HK-2 (cell line): Measurements from ENCODE around the gene NCS1.

Experiments
- DNase-seq: peaks from one replicate; pipeline ENCODE4 v3.0.0-alpha.2; 2018; ENCODE audit not compliant: unreplicated experiment

The NCS1 gene

GRCh38 chr9:130147910-130148309 lies 24.3 kb upstream of the NCS1 start:
- no peak for DNase-seq

- DNase-seq, result no peak
Measured at GRCh38 chr9:130149031-130149430, 23.2 kb upstream of the NCS1 start.

GRCh38 chr9:130149654-130150286 lies 22.4 kb upstream of the NCS1 start:
- no peak for DNase-seq

DNA sequence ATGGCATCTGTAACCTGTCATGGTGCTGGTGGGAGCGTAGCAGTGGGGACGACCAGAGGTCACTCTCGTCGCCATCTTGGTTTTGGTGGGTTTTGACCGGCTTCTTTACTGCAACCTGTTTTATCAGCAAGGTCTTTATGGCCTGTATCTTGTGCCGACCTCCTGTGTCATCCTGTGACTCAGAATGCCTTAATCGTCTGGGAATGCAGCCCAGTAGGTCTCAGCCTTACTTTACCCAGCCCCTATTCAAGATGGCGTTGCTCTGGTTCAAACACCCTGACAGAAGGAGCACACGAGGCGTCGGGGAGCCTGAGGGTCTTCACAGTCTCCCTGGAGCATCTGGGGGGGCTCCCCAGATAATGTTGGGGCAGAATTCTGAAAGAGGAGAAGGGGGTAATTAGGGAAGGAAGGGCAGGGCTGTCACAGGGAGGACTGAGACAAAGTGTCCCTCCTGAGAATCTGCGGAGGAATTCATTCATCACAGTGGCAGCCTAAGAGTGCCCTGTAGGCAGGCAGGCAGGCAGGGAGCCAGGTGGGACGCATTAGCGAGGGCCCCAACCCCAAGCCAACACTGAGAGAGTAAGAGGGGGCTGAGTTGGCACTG lies 21.3 kb upstream of the NCS1 start:
- peak; percentile 35 for DNase-seq

- no peak for DNase-seq
Measured at GRCh38 chr9:130154816-130155215, 17.4 kb upstream of the NCS1 start.

GRCh38 chr9:130155647-130156046 lies 16.6 kb upstream of the NCS1 start:
- no peak for DNase-seq

GRCh38 chr9:130156672-130157071 lies 15.5 kb upstream of the NCS1 start:
- DNase-seq, result no peak

DNA sequence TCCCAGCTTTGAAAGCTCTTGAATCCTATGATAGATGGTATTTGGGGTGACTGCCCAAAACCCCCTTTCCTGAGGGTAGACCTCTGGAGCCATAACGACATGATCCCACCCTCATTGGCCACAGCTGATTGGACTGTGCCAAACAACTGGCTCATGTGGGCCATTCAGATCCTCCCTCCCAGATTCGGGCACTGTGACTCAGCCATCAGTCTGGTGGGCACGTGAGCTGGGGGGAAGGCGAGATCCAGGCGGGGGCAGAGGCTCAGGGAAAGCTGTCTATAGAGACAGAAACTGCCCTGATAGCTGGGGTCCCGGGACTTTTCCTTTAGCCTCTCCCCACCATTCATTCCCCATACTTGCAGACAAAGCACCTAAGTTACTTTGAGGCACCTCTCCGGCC lies 15.1 kb upstream of the NCS1 start:
- no peak for DNase-seq

GRCh38 chr9:130158001-130158400 lies 14.2 kb upstream of the NCS1 start:
- DNase-seq, result no peak

DNA sequence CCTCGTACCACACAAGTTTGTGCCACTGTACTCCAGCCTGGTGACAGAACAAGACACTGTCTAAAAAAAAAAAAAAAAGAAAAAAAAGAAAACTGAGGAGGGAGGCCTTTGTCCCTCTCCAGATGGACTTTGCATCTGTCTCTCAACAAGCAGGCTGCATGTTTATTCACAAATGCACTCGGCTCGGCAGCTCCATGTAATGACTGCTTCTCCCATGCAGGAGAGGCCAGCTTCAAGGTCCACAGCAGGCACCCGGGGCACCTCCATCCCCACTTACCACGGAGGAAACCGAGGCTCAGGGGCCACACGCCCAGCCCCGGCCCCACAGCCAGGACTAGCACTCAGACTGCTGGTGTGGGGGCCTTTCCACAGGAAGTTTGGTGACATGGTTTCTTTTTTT lies 13.1 kb upstream of the NCS1 start:
- no peak for DNase-seq

- no peak for DNase-seq
Measured at GRCh38 chr9:130159915-130160670, 12.1 kb upstream of the NCS1 start.

DNA sequence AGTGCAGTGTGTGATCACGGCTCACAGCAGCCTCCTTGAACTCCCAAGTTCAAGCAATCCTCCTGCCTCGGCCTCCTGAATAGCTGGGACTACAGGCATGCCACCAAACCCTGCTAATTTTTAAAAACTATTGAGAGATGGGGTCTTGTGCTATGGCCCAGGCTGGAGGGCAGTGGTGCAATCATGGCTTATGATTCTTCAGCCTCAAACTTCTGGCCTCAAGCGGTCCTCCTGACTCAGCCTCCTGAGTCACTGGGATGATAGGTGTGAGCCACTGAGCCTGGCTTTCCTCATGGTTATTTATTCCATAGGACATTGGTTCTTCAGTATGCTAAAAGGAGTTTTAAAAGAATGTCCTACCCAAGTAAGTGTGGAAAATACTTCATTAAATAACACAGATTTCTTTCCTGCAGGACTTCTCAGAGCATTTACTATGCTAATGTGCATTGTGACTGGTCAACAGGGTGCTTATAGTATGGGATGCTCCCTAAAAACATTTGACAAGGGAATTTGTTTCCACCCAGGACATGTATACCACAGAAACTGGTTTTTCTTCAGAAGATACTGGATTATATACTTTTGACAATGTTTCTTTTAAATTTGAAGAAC lies 11.2 kb upstream of the NCS1 start:
- no peak for DNase-seq

- no peak for DNase-seq
Measured at GRCh38 chr9:130165579-130165978, 6.6 kb upstream of the NCS1 start.

DNA sequence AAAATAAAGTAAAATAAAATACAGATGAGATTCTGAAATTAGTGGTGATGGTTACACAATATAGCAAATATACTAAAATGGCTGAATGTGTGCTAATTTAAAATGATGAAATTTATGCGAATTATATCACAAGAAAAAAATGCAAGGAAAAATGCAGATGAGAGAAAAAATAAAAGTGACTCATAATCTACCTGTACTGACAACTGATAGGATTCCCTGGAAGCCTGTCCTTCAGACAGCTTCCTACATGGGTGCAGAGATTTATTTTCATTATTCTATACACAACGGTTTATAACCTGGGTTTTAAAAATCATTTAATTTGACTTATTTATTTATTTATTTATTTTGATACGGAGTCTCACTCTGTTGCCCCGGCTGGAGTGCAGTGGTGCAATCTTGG lies 5.8 kb upstream of the NCS1 start:
- DNase-seq, result no peak

GRCh38 chr9:130167927-130168326 lies 4.3 kb upstream of the NCS1 start:
- no peak for DNase-seq

DNA sequence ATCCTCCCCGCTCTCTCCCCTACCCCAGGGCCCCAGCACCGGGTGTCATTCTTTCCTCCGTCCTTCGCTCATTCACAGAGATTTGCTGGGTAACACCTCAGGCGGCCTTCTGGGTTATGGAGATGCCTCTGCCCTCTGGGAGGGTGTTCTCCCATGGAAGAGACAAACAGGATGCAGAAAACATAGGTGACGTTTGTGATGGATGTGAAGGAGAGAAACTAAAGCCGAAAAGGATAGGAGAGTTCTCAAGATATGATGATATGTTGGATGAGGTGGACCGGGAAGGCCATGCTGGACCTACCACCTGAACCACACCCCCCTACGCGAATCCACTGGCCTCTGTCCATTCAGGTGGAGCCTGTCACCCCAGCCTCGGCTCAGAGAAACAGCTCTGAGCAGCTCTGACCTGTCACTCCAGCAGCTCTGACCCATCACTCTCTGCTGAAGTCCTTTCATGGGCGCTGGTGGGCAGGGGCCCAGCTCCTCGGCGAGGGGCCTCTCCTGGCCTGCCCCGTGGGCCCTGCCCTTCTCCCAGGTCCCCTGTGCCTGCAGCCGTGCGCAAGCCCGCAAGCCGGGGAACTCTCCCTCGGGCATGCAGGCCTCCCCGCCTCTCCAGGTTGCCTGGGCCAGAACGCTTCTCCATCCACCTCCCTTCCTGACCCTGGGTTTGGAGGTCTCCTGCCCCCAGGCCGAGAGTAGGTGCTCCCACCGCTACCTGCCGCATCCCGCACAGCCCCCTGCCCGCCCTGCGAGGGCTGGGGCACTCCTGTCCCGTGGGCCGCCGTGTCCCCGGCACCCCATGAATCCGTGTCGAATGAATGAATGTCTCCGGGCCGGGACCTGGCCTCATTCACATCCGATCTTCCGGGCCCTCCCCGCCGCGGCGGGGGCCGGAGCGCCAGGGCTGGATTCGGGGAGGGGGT lies 717 bp upstream of the NCS1 start:
- DNase-seq, result no peak

DNA sequence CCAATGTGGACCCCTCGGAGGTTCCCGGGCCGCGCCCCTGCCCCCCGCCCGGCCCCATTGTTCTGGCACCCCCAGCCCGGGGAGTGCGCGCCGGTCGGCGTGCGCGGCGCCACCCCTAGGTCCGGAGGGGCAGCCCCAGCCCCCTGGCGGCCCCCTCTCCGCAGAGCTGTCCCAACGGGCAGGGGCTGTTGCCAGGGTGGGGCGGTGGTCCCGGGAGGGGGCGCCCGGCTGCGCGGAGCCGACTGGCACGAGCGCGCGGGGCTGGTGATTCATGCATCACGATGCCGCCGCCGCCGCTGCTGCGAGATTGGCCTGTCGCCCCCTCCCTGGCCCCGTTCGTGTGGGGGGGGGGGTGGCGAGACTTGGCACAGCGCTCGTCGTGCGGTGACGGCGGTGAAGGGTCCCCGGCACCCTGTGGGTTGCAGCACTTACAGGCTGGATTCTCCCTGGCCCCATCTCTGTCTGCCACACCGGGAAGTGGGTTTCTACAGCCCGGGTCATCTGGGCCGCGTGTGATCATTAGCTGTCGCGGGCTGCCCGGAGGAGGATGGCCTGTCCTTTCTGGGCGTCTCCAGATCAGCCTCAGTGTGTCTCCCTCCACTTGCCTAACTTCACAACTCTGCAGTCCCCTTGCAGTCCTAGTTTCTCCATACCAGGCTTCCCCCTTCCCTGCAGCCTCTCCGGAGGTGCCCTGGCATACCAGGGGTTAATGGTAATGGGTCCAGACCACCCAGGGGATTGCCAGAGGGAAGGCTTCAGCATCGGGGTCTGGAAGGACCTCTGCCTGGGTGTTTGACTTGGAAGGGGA lies 858 bp downstream of the NCS1 start:
- DNase-seq, result peak; percentile 59

DNA sequence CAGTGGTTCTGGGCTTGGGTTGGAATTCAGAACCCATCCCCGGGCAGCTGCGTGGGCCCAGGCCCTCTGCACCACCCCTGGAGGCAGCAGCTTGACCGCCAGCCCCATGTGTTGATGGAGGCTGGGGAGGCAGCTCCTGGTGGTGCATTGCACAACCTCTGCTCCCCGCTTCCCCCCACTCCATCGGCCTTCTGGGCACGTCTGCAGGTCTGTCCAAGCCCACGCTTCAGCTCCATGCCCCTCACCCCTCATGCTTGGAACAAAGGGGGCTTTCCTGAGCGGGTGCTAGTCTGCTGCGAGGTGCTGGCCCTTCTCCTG lies 1.4 kb downstream of the NCS1 start:
- DNase-seq, result no peak

GRCh38 chr9:130174025-130174424 lies 1.8 kb downstream of the NCS1 start:
- DNase-seq, result no peak

GRCh38 chr9:130174920-130175321 lies 2.7 kb downstream of the NCS1 start:
- DNase-seq, result no peak

GRCh38 chr9:130175355-130175754 lies 3.2 kb downstream of the NCS1 start:
- DNase-seq, result no peak
